NCI-H128 (cell line): ENCODE data around the gene SNRPF.

ENCODE experiments used
- DNase-seq: peaks from one replicate; lab custom pipeline; 2025; ENCODE audit not compliant: unreplicated experiment; lab: John Stamatoyannopoulos, UW

SNRPF gene

GRCh38 chr12:95859344-95859816 is 628 bp downstream of the SNRPF start:
- no peak for DNase-seq

- no peak for DNase-seq
Measured at GRCh38 chr12:95859947-95860850, 1.4 kb downstream of the SNRPF start.

- DNase-seq, result no peak
Measured at GRCh38 chr12:95862038-95862437, 3.3 kb downstream of the SNRPF start.

- DNase-seq, result no peak
Measured at GRCh38 chr12:95863337-95863736, 4.6 kb downstream of the SNRPF start.

- no peak for DNase-seq
Measured at GRCh38 chr12:95870897-95871296, 12.1 kb downstream of the SNRPF start.

GRCh38 chr12:95874452-95874851 is 15.7 kb downstream of the SNRPF start:
- no peak for DNase-seq

- no peak for DNase-seq
Measured at GRCh38 chr12:95877622-95878021, 18.9 kb downstream of the SNRPF start.

- no peak for DNase-seq
Measured at GRCh38 chr12:95880895-95881294, 22.1 kb downstream of the SNRPF start.

GRCh38 chr12:95881331-95881955 is 22.7 kb downstream of the SNRPF start:
- no peak for DNase-seq

- no peak for DNase-seq
Measured at GRCh38 chr12:95882080-95882479, 23.3 kb downstream of the SNRPF start.

GRCh38 chr12:95882873-95883272 is 24.1 kb downstream of the SNRPF start:
- no peak for DNase-seq

- no peak for DNase-seq
Measured at GRCh38 chr12:95884998-95885397, 26.2 kb downstream of the SNRPF start.

GRCh38 chr12:95887311-95887710 is 28.6 kb downstream of the SNRPF start:
- DNase-seq, result no peak

GRCh38 chr12:95890958-95891357 is 32.2 kb downstream of the SNRPF start:
- DNase-seq, result no peak

- no peak for DNase-seq
Measured at GRCh38 chr12:95896846-95897245, 38.1 kb downstream of the SNRPF start.

GRCh38 chr12:95898081-95898480 is 39.3 kb downstream of the SNRPF start:
- DNase-seq, result no peak

GRCh38 chr12:95908573-95908972 is 49.8 kb downstream of the SNRPF start:
- DNase-seq, result no peak

- DNase-seq, result no peak
Measured at GRCh38 chr12:95909871-95910270, 51.1 kb downstream of the SNRPF start.
